Ishikawa (cell line): ENCODE measurements around the gene TMEM132D.

ENCODE experiments used
- CEBPB ChIP-seq: IDR thresholded peaks from 2 replicates; pipeline ENCODE4 v1.6.1; 2012
- CREB1 ChIP-seq: IDR thresholded peaks from 2 replicates; pipeline ENCODE4 v1.6.1; 2012; ENCODE audit warnings: low read depth
- EGR1 ChIP-seq: IDR thresholded peaks from 2 replicates; pipeline ENCODE4 v1.6.1; 2012
- EP300 ChIP-seq: IDR thresholded peaks from 2 replicates; pipeline ENCODE4 v1.6.1; 2012; ENCODE audit warnings: borderline replicate concordance
- FOXM1 ChIP-seq: IDR thresholded peaks from 2 replicates; pipeline ENCODE4 v1.6.1; 2012; ENCODE audit warnings: low read depth, borderline replicate concordance
- MAX ChIP-seq: IDR thresholded peaks from 2 replicates; pipeline ENCODE4 v1.6.1; 2012
- NFIC ChIP-seq: IDR thresholded peaks from 2 replicates; pipeline ENCODE4 v1.6.1; 2012
- RAD21 ChIP-seq: IDR thresholded peaks from 2 replicates; pipeline ENCODE4 v1.6.1; 2012; ENCODE audit warnings: low read depth
- REST ChIP-seq: IDR thresholded peaks from 2 replicates; pipeline ENCODE4 v1.6.1; 2012; ENCODE audit warnings: low read depth, mild to moderate bottlenecking
- TAF1 ChIP-seq: IDR thresholded peaks from 2 replicates; pipeline ENCODE4 v1.6.1; 2012; ENCODE audit warnings: low read depth, mild to moderate bottlenecking
- TCF12 ChIP-seq: IDR thresholded peaks from 2 replicates; pipeline ENCODE4 v1.6.1; 2012; ENCODE audit warnings: low read depth
- TEAD4 ChIP-seq: IDR thresholded peaks from 2 replicates; pipeline ENCODE4 v1.6.1; 2012
- USF1 ChIP-seq: IDR thresholded peaks from 2 replicates; pipeline ENCODE4 v1.6.1; 2012
- YY1 ChIP-seq: IDR thresholded peaks from 2 replicates; pipeline ENCODE4 v1.6.1; 2012; ENCODE audit warnings: low read depth
- ZBTB7A ChIP-seq: IDR thresholded peaks from 2 replicates; pipeline ENCODE4 v1.6.1; 2012; ENCODE audit warnings: low read depth

The TMEM132D gene

GRCh38 chr12:129561304-129561703 is 342.5 kb downstream of the TMEM132D start:
- TF ChIP-seq ZBTB7A, result no peak
- TF ChIP-seq CEBPB, result no peak
- TF ChIP-seq FOXM1, result no peak
- no peak for TF ChIP-seq TAF1
- no peak for TF ChIP-seq TEAD4
- no peak for TF ChIP-seq CREB1
- TF ChIP-seq NFIC, result no peak
- no peak for TF ChIP-seq REST
- TF ChIP-seq TCF12, result no peak
- TF ChIP-seq EP300, result no peak
- no peak for TF ChIP-seq MAX
- no peak for TF ChIP-seq YY1
- no peak for TF ChIP-seq RAD21
- TF ChIP-seq USF1, result no peak
- no peak for TF ChIP-seq EGR1

- no peak for TF ChIP-seq CEBPB
These were observed 344.0 kb downstream of the TMEM132D start for GRCh38 chr12:129559776-129560175.

- TF ChIP-seq REST, result no peak
- no peak for TF ChIP-seq MAX
- TF ChIP-seq TAF1, result no peak
- TF ChIP-seq EP300, result no peak
- TF ChIP-seq CREB1, result no peak
- no peak for TF ChIP-seq RAD21
- no peak for TF ChIP-seq YY1
- TF ChIP-seq EGR1, result no peak
- TF ChIP-seq USF1, result no peak
- TF ChIP-seq FOXM1, result no peak
- no peak for TF ChIP-seq NFIC
- no peak for TF ChIP-seq ZBTB7A
- no peak for TF ChIP-seq CEBPB
- no peak for TF ChIP-seq TCF12
- no peak for TF ChIP-seq TEAD4
These were observed 345.8 kb downstream of the TMEM132D start for GRCh38 chr12:129558036-129558435.

GRCh38 chr12:129556082-129556481 is 347.7 kb downstream of the TMEM132D start:
- no peak for TF ChIP-seq RAD21
- no peak for TF ChIP-seq CEBPB
- no peak for TF ChIP-seq CREB1
- TF ChIP-seq TAF1, result no peak
- TF ChIP-seq TCF12, result no peak
- TF ChIP-seq YY1, result no peak
- no peak for TF ChIP-seq MAX
- no peak for TF ChIP-seq EGR1
- TF ChIP-seq TEAD4, result no peak
- TF ChIP-seq USF1, result no peak
- TF ChIP-seq REST, result no peak
- no peak for TF ChIP-seq ZBTB7A
- no peak for TF ChIP-seq FOXM1
